ENCODE data around the gene CUX1. TPM values are rescaled to one million over a fixed set of nuclear protein-coding genes. Genes with fewer than 3 reads are reported as not detected.

The CUX1 gene
- 40.7 and 64.9 TPM in 2 replicates for total RNA-seq

GRCh38 chr7:101817471-101818286, at the start of gene CUX1:
Gene CUX1, plus strand, starts transcription at chr7:101817626. Its CDS starts 14 bp downstream, at chr7:101817640.

GRCh38 chr7:102286237-102287110, 469.0 kb downstream of the CUX1 start, which contains the start of gene SH2B2:
Gene SH2B2, plus strand, starts transcription at chr7:102286868. Its CDS starts 13,683 bp downstream, at chr7:102300551.

Other genes with a start within 250 kb of the CUX1 start
- not detected in 2 replicates for gene MYL10, start 188.3 kb upstream of the CUX1 start, total RNA-seq